HUES48 (cell line): ENCODE measurements around the gene PXN.

Experiments
- H3K27ac ChIP-seq: one replicate; pipeline ENCODE4 v1.7.0; 2013; ENCODE audit warnings: low read depth, low read length, inconsistent platforms
- H3K27me3 ChIP-seq: 2 replicates; pipeline ENCODE4 v1.6.1; 2013; ENCODE audit warnings: mild to moderate bottlenecking, low read length; ENCODE audit not compliant: control insufficient read depth, insufficient read depth
- H3K36me3 ChIP-seq: 2 replicates; pipeline ENCODE4 v1.6.1; 2013; ENCODE audit warnings: low read length; ENCODE audit not compliant: control insufficient read depth, insufficient read depth
- H3K4me1 ChIP-seq: 2 replicates; pipeline ENCODE4 v1.6.1; 2013; ENCODE audit warnings: mild to moderate bottlenecking, low read length; ENCODE audit not compliant: control insufficient read depth, insufficient read depth
- H3K4me3 ChIP-seq: 2 replicates; pipeline ENCODE4 v1.5.1; 2013; ENCODE audit warnings: mild to moderate bottlenecking, low read depth, low read length
- H3K9ac ChIP-seq: 2 replicates; pipeline ENCODE4 v1.6.1; 2013; ENCODE audit warnings: mild to moderate bottlenecking, low read depth, low read length, moderate library complexity
- H3K9me3 ChIP-seq: 2 replicates; pipeline ENCODE4 v1.6.1; 2013; ENCODE audit warnings: low read length; ENCODE audit not compliant: control insufficient read depth, insufficient read depth

PXN gene

DNA sequence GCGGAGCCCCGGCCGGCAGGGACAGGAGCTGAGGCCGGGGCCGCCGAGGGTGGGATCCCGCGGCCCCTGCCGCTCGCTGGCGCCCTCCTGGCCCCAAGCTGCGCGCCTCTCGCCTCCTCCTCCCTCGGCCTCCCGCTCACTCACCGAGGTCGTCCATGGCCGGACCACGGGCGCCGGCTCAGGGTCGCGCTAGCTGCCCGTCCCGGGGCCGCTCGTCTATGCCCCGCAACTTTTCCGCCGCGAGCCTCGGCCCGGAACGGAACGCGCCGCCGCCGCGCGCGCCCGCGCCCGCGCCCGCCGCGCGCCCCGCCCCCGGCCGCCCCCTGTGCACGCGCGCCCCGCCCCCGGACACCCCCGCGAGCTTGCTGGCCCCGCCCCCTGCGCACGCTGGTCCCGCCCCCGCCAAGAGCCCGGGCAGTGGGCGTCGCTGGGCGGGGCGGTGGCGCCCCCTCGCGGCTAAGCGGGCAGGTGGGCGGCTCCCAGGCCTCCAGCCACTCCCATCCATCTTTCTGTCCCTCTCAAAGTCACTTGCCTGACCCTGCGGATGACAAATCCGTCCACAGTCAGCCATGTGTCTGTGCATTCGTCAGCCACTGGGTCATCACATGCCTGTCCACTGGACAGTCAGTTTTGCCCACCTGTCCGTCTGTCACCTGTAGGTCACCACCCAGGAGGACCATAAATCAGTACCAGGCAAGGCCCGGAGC lies at the start of gene PXN:
PXN (minus strand) TSS at position 258 of the 707 bp plus-strand sequence; CDS start at position 157, 101 bp downstream.
- H3K9ac ChIP-seq, result peak within 1 kb of the TSS; percentile 80
- peaks cover 32% of the 10 kb centered on the region for H3K4me1 ChIP-seq
- H3K4me3 ChIP-seq, result peak within 1 kb of the TSS; percentile 85
- no peaks in the 10 kb centered on the region for H3K9me3 ChIP-seq
- H3K27ac ChIP-seq, result peak within 1 kb of the TSS; percentile 64
- H3K27me3 ChIP-seq, result no peaks in the 10 kb centered on the region
- peaks cover 9% of the 10 kb centered on the region for H3K36me3 ChIP-seq

DNA sequence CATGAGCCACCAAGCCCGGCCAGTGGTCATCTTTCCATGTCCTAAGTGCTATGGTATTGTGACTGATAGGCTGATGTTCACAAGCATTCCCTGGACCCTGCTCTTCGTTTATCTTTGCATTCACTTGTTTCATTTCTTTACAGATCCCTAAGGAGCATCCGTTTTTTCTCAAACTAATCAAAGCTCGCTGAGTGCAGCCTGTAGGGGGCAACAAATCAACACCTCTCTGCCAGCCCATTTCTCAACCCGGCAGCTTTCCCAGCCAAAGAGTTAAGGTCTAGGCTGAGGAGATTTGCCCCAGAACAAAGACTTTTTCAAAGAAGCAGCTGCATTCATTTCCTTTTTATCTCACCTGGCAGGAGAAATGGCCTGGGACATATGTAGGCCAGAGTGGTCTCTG lies 48.7 kb upstream of the PXN start:
- Histone ChIP-seq H3K27me3 (no peaks in the 10 kb centered on the region), H3K9me3 (no peaks in the 10 kb centered on the region), H3K36me3 (no peaks in the 10 kb centered on the region), H3K27ac (no peak overlapping the region), H3K4me3 (no peak overlapping the region), H3K9ac (no peak overlapping the region), H3K4me1 (peaks cover 7% of the 10 kb centered on the region)

DNA sequence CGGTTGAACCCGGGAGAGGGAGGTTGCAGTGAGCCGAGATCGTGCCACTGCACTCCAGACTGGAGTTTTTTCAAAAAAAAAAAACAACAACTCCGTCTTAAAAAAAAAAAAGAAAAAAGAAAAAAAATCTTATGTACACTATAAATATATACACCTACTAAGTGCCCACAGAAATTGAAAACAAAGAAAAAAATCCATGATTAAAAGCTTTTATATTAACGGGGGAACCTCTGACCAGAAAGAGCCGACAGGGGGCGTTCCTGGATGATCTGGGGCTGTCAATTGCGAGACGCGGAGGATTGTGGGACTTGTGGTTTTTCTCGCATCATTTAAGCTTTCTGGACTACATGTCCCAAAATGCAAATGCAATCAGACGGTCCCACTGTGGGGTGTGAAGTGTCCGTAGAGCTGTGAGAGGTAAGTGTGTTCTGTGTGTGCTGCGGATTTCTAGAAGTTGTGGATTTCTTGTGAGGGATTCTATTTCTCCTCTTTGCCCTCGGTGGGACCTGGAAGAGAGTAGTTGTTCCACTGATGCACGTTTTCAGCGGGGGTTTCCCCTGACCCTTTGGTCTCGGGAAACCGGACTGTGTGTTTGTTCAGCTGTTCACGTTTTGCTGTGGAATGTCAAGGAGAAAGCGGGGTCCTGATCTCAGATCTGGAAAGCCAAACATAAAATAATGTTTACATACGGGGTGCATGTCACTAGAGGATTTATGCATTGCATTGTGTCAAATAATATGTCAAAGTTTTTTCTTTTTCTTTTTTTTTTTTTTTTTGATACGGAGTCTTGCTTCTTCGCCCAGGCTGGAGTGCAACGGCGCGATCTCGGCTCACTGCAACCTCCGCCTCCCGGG lies 36.7 kb upstream of the PXN start, which contains the start of gene SIRT4:
SIRT4 (plus strand) TSS at position 360 of the 854 bp plus-strand sequence. CDS start 1,241 bp downstream, outside the sequence.
- Histone ChIP-seq H3K4me3 (peak within 1 kb of the TSS; percentile 77), H3K9ac (peak within 1 kb of the TSS; percentile 88), H3K4me1 (no peaks in the 10 kb centered on the region), H3K9me3 (no peaks in the 10 kb centered on the region), H3K36me3 (no peaks in the 10 kb centered on the region), H3K27me3 (no peaks in the 10 kb centered on the region), H3K27ac (peak within 1 kb of the TSS; percentile 46)

DNA sequence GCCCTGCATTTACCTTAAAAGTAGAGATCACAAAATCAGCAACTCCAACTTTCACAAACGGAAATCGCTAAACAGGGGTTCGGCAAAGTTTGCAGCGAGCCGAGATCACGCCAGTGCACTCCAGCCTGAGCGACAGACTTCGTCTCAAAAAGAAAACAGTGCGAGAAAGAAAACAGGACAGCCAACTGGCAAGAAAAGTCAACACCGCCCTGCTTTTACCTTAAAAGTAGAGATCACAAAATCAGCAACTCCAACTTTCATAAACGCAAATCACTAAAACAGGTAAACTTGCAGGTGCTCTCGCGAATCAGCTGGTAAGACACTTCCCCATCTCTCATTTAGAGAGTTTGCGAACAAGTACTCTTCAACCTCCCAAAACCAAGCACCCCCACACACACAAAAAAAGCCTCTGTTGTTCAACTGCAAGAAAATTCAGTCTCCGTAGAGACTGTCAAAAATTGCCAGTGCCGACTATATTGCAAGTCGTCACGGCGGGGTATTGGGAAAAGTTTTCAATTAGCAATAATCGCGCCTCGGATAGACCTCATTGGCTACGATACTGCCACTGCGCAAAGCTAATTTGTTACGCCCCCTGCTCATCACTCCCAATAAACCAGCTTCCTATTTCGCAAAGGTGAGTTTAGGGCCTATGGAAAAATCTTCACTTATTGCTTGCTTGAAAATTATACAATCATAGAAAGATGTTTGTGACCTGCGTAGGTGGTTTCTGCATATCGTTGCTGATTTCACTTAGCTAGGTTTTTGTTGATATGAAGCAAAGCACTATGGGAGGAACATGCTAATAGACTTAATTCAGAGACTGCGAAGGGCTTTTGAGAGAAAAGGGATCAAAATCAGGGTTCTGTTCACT lies 27.4 kb upstream of the PXN start, which contains the start of gene RNU4-1:
RNU4-1 (minus strand) TSS at position 577 of the 871 bp plus-strand sequence.
- Histone ChIP-seq H3K4me3 (peak within 1 kb of the TSS; percentile 66), H3K36me3 (no peaks in the 10 kb centered on the region), H3K27me3 (no peaks in the 10 kb centered on the region), H3K4me1 (peaks cover 13% of the 10 kb centered on the region), H3K9ac (peak within 1 kb of the TSS; percentile 98), H3K27ac (peak within 1 kb of the TSS; percentile 99), H3K9me3 (no peaks in the 10 kb centered on the region)

DNA sequence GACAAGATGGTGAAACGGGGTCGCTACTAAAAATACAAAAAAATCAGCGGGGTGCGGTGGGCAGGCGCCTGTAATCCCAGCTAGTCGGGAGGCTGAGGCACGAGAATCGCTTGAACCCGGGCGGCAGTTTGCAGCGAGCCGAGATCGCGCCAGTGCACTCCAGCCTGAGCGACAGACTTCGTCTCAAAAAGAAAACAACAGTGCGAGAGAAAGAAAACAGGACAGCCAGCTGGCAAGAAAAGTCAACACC lies 26.8 kb upstream of the PXN start:
- H3K4me1 ChIP-seq, result peaks cover 13% of the 10 kb centered on the region
- peak overlapping the region; percentile 66 for H3K4me3 ChIP-seq
- H3K27me3 ChIP-seq, result no peaks in the 10 kb centered on the region
- H3K36me3 ChIP-seq, result no peaks in the 10 kb centered on the region
- peak overlapping the region; percentile 95 for H3K9ac ChIP-seq
- peak overlapping the region; percentile 99 for H3K27ac ChIP-seq
- H3K9me3 ChIP-seq, result no peaks in the 10 kb centered on the region

DNA sequence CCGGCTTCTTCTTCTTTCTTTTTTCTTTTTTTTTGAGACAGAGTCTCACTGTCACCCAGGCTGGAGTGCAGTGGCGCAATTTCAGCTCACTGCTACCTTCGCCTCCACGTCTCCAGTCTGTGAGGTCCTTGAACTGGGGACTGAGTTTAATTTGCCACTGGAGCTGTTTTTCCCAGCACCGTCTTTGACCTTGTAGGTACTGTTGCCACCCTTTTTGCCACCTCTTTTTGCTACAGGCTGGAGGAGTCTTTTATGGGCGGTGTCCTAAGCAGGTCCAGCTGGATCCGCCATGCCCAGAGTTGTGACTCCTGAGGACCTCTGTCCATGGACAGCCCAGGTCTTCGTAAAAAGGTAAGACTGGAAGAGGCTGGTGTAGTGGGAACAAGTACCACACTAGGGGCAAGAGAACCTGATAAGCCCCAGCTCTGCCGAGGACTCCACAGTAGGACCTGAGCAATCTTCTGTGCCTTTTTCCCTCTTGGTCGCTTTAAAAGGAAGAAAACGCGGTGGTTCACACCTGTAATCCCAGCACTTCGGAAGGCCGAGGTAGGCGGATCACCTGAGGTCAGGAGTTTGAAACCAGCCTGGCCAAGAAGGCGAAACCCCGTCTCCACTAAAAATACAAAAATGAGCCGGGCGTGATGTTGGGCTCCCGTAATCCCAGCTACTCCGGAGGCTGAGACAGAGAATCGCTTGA lies 25.2 kb upstream of the PXN start:
- Histone ChIP-seq H3K36me3 (no peaks in the 10 kb centered on the region), H3K4me1 (peaks cover 17% of the 10 kb centered on the region), H3K27ac (peak overlapping the region; percentile 99), H3K4me3 (peak overlapping the region; percentile 22), H3K9ac (peak overlapping the region; percentile 36; the same call in 1 of the 2 replicates), H3K9me3 (no peaks in the 10 kb centered on the region), H3K27me3 (no peaks in the 10 kb centered on the region)

GRCh38 chr12:120287491-120287890 lies 22.0 kb upstream of the PXN start:
- H3K36me3 ChIP-seq, result no peaks in the 10 kb centered on the region
- H3K27me3 ChIP-seq, result no peaks in the 10 kb centered on the region
- no peak overlapping the region for H3K27ac ChIP-seq
- no peaks in the 10 kb centered on the region for H3K9me3 ChIP-seq
- H3K4me1 ChIP-seq, result peaks cover 10% of the 10 kb centered on the region
- no peak overlapping the region for H3K9ac ChIP-seq
- no peak overlapping the region for H3K4me3 ChIP-seq

GRCh38 chr12:120286768-120287490 lies 21.4 kb upstream of the PXN start:
- Histone ChIP-seq H3K9ac (no peak overlapping the region), H3K4me1 (peaks cover 10% of the 10 kb centered on the region), H3K9me3 (no peaks in the 10 kb centered on the region), H3K27me3 (no peaks in the 10 kb centered on the region), H3K36me3 (no peaks in the 10 kb centered on the region), H3K4me3 (no peak overlapping the region), H3K27ac (no peak overlapping the region)

GRCh38 chr12:120284381-120284780 lies 18.9 kb upstream of the PXN start:
- Histone ChIP-seq H3K9me3 (no peaks in the 10 kb centered on the region), H3K4me3 (no peak overlapping the region), H3K27me3 (no peaks in the 10 kb centered on the region), H3K36me3 (no peaks in the 10 kb centered on the region), H3K27ac (no peak overlapping the region), H3K4me1 (peaks cover 4% of the 10 kb centered on the region), H3K9ac (no peak overlapping the region)

GRCh38 chr12:120283318-120283717 lies 17.8 kb upstream of the PXN start:
- H3K27ac ChIP-seq, result no peak overlapping the region
- H3K4me1 ChIP-seq, result peaks cover 4% of the 10 kb centered on the region
- H3K27me3 ChIP-seq, result no peaks in the 10 kb centered on the region
- H3K9ac ChIP-seq, result no peak overlapping the region
- H3K9me3 ChIP-seq, result peaks cover 4% of the 10 kb centered on the region; the same call in 1 of the 2 replicates
- H3K4me3 ChIP-seq, result no peak overlapping the region
- H3K36me3 ChIP-seq, result no peaks in the 10 kb centered on the region
